ENCODE results near the gene C1orf94.
"Not testable (repeated sequence)": the region's sequence is repeated elsewhere in the genome, so short reads cannot be mapped to it uniquely, and the experiment has no call there.

C1orf94 gene

DNA sequence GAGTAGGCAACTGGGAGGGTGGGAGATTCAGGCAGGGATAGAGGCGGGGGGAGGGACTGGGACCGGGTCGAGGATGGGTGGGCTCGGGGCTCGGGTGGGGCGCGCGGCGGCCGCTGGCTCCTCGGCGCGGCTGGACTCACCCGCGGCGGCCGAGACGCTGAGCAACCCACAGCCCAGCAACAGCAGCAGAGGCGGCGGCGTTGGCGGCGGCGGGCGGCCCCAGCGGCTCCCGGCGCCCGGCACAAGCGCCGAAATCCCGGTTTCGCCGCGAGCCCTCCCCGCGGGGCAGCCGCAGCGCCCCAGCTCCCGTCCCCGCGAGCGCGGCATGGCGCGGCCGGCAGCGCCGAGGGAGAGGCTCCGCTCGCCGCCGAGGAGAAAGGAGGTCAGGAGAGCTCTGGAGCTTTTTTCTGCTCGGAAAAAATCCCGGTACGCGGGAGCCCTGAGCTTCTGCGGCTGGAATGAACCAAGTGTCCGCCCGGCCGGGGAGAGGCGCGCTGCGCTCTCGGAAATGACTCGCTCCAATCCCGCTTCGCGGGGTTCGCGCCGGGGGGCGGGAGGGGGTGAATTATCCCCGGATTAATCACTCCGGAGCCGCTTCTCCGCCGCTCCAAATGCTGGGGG, 11.8 kb upstream of the C1orf94 start, which contains the start of gene CSMD2:
CSMD2 (minus strand) TSS at position 460 of the 621 bp plus-strand sequence; CDS start at position 327, 133 bp downstream.
- DNase-seq, result no peak

DNA sequence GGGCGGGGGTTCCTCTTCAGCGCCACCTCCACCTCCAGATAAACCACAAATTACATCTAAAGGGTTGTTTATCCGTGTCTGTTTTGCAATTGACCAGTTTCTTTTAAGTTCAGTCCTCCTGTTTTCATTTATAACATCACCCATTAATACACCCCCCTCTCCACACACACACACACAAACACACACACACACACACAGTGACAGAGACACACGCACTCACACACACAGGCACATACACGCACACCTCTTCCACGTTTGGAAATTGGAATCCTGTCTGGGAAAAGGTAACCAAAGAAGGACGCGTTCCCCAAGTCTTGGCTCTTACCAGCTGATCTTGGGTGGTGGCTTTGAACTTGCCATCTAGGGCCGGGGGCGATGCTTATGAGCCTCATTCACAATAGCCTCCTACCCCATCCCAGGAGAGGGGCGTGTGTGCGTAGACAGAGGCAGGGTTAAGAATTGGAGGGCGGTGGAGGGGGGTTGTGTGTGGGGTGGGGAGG, 11.2 kb upstream of the C1orf94 start:
- DNase-seq, result no peak

DNA sequence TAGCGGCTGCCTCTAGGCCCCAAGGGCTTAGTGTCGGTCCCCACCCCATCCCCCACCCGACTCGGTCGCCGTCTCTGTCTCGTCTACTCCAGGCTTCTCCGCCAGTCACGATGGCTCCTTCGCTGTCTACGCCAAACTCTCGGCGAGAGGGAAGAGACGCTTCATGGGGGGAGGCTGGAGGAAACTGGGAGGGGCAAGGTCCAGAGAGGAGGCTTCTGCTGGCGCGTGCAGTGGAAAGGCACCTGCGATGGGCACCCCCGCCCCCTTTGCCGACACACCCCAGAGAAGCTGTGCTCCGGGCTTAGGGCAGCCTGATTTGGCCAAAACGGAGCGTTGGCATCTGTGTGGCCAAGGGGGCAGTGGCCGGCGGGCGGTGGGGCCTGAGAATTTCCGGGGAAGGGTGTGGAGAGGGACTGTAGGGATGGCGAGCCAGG, 10.5 kb upstream of the C1orf94 start:
- DNase-seq, result no peak

DNA sequence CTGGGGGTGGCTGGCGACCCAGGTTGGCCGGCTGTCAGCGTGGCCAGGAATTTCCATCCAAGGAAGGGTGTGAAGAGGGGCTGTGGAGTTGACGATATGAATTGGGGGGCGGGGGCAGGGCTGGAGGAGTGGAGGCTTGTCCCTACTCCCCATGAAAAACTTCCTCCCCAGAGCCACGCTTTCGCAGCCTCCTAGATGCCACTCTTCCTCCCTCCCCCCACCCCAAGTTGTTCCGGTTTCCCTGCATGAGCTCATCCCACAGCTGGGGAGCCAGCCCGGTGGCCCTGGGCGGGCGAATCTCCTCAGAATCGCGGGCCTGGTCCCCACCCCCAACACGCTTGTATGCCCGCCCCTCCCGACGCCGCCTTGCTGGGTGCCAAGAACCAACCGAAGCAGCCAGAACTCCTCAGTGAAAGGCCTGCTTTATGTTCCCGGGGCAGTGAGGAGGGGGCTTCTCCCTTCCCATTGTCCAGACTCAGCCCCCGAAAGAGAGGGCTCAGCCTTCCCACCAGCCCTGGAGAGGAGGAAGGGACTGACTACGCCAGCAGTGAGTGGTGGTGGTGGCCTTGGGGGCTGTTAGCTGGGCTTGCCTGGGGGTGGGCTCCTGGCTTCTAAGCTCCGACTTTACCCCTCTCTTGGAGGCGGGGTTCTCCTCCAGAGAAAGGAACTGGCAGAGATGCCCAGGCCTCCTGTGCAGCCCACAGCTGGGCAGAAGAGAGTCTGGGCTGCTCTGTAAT, 9.9 kb upstream of the C1orf94 start:
- DNase-seq, result no peak

DNA sequence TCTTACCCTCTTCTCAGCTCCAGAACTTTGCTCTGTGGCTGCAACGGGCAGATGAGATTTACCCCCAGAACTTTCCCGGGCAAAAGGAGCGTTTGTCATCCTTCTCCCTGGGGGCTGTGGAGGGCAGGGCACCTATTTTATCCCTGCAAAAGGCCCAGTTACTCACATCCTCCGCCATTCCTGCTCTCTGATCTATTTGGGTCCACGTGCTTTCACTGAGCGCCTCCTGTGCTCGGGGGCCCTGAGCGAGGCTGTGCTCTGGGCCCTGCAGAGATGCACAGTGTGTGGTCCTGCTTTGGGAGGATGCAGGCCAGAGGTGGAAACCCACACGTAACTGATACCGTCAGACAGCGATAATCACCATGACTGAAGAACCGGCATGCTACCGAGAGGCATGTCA, 9.3 kb upstream of the C1orf94 start:
- no peak for DNase-seq

DNA sequence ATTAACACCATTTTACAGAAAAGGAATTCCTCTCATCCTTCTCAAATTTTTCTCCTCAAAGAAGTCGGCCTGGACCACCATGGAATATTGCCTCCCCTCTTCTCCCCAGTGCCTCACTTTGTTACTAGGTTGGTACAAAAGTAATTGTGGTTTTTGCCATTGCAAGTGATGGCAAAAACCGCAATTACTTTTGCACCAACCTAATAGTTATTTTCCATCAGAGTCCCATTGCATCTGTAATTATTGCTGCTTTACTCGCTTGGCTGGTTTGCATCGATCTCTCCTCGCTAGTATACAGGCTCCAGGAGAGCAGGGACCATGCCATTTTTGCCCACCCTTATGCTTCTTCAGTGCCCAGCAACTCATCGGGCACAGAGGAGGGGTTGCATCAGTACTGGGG, 963 bp upstream of the C1orf94 start:
- no peak for DNase-seq

DNA sequence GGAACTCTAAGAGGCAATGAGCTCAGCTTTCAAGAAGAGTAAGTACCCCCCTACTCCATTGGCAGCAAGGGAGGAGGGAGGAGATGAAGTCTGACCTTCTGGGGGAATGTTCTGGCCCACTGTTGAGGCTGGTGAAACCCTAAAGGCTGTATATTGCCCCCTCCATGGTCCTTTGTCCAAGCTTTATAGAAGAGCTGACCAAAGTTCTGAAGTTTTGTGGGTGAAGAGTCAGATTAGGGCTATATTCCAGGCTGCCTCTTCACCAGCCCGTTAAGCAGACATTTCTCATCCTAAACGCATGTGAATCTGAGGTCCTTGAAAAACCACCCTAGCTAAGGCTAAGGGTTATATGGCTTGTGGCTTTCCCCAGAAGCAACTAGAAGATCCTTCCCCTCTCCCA, 1.4 kb downstream of the C1orf94 start:
- no peak for DNase-seq

DNA sequence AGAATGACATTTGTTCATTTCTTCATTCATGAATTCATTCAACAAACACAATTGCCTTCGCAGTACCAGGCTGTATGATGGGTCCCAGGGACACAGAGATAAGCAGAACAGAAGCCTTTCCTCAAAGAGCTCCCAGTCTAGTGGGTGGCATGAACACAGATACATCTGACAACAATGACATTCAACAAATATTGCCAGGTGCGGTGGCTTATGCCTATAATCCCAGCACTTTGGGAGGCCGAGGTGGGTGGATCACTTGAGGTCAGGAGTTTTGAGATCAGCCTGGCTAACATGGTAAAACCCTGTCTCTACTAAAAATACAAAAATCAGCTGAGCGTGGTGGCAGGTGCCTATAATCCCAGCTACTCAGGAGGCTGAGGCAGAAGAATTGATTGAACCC, 6.7 kb downstream of the C1orf94 start:
- DNase-seq, result not testable (repeated sequence)

DNA sequence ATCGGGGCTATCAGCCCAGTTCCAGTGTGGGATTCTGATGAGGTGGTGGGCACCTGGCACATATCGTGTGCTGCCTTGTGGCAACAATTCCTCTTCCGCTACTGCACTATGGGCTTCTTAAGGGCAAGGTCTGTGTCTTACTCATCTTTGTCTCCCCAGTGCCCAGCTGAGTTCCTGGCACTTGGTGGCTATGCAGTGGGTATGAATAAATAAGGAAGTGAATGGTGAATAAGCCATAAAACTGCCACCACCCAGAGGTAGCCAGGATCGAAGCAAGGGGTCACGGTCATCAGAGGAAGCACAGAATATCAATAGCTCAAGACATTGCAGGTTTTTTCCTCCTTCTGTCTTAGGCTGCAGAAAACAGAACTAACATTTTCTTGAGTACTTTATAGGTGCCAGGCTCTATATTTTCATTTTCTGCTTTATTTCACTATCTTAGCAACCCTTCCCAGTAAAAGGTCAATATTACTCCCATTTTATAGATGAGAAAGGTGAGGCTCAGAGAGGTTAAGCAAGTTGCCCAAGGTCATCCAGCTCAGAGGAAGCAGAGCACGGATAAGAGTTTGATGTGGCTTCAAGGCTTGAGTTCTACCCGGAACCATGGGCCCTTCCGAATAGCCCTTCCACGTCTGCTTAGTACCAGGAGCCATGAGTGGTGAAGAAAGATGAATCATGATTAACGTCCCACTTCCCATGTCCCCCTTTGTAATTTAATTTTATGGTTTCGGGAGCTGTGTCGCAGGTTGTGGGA, 10.2 kb downstream of the C1orf94 start:
- DNase-seq, result no peak

DNA sequence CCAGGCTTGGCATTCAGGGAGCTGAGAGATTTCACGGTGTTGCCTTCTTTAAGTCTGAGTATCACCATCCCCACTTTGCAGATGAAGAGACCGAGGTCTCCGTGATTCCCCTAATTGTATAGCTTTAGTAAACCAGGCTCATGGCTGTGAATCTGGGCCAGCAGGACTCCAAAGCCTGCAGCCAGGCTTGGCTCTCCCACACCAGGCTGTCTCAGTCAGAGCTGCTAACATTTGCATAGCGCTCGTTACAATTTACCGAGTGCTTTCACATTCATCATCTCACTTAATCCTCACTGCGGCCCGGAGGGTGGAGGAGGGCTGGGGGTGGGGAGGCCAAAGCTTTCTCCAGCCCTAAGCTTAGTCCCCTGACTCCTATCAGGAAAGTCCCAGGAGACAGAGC, 11.7 kb downstream of the C1orf94 start:
- DNase-seq, result no peak

DNA sequence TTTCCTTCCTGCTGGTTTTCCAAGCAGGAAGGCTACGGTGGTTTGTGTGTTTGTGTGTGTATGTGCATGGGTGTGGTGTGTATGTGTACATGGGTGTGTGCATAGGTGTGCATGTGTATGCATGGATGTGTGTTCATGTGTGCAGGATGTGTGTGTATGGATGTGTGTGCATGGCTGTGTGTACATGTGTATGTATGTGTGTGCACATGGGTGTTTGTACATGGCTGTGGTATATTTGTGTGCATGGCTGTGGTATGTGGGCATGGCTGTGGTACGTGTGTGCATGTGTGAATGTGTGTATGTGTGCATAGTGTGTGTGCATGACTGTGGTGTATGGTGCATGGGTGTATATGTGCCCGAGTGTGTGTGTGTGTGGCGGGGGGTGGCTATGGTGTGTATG, 12.3 kb downstream of the C1orf94 start:
- no peak for DNase-seq

DNA sequence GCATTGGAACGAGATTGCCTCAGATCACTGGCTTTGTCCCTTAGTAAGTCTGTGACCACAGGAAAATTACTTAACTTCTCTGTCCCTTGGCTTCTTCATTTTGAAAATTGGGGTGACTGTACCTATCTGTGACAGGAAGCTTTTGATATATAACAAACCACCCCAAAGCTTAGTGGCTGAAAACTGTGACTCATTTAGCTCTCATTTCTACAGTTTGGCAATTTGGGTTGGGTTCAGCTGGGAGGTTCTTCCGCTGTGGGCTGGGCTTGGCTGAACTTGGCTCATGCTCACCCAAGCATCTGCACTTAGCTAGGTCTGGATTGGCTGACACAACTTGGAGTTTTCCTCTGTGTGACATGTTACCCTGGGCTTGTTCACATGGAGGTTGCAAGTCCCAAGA, 14.0 kb downstream of the C1orf94 start:
- no peak for DNase-seq

DNA sequence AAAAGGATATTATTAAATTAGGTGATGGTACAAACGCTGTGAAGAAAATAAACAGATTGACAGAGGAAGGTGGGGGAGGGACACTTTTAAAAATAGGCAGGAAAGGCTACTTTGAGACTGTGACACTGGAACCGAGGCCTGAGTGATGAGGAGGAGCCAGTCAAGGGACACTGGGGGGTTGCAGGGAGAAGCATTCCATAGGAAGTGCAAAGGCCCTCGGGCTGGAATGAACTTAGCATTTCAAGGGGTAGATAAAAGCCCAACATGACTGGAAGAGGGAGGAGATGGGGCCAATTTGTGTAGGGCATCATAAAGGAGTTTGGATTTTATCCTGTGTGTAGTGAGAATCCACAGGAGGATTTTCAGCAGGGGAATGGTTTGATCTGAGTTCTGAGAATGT, 15.9 kb downstream of the C1orf94 start:
- no peak for DNase-seq

DNA sequence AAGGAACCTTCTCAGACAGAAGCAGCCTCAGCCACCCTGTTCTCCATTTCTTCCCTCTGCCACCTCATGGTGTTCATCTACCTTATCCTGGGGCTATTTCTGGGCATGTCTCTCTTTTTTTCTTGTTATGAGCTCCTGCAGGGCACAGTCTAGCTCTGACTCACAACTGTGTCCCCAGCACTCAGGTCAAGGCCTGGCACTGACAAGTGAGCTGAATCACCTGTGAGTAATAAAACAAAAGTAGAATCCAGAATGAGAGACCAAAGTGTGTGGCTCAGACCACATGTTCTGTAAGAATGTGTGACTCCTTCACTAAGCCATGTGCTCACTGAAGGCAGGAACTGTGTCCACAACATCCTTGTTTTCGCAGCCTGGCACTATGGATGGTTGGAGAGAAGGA, 23.2 kb downstream of the C1orf94 start:
- no peak for DNase-seq

DNA sequence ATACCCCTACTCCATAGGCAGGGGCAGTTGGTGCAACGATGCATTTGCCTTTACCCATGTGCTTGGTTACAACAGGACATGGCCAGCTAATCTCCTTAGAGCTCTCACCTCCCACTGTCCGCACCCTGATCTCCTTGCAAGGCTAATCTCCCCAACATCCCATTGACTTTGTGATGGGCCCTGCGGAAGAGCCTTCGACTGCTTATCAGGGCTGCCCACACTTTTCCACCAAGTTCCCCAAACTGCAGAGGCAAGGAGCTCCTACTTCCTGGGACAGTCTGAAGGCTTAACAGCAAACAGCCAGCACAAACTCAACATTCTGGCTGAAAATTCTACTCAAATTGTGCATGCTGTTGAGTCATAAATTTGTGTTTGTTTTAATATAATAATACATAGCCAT, 36.0 kb downstream of the C1orf94 start:
- no peak for DNase-seq

DNA sequence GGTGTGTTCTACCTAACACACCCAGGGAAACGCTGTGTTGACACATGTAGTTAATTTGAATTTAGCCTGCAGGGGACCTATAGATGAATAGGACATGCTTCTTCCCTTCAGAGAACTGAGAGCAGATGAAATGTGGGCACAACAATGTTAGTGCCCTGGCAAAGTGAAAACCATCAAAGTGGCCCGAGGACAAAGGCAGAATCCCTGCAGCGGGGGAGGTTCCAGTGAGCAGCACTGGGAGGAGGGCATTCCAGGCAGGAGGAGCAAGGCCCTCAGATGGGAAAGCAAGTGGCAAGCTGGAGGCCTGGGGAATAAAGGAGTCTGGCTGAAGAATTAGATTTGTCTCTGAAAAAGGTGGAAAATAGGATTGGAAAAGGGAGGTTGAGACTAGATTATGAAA, 37.2 kb downstream of the C1orf94 start:
- no peak for DNase-seq

DNA sequence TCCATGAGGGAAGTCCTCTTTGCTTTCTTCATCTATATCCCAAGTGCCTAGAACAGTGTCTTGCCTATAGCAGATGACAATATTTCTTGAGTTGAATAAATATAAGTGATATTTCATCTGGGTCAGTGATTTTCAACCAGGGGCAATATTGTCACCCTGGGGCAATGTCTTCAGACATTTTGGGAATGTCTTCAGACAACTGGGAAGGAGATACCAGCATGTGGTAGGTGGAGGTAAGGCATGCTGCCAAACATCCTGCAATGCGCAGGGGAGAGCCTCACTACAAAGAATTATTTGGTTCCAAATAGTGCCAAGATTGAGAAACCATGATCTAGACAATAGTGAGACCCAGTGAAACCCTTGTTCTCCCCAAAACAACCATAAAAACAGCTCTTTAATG, 54.7 kb downstream of the C1orf94 start:
- DNase-seq, result no peak

DNA sequence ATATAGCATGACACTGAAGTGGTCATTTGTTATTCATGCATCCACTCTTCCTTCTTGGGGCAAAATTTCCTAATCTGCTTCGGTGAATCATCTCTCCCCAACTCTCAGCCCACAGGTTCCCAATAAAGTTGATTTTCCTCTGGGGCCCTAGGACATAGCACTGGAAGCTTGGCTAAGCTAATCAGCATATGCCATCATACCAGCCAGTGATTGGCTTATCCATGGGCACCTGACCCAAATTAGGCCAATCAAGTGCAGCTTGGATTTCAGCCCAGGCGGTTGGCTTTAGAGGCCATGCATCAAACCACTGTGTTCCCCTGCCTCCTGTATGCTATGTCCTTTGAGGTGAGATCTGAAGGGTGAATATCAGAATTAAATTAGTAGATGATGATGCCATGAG, 58.9 kb downstream of the C1orf94 start:
- DNase-seq, result no peak

DNA sequence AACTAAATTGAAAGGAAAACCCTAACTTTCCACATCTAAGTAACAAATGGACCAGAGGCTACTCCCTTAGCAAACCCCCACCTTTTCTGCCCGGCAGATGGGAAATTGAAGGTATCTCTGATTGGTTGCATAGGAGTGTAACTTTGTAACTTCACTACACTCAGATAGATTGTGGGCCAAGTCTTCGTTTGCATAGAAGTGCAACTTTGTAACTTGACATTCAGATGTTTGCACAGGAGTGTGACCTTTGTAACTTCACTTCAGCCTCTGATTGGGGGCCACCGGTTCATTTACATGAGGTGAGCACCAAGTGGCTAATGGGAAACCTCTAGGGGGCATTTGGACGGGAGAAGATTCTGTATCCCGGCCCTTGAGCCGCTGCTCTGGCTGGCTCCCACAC, 59.4 kb downstream of the C1orf94 start:
- DNase-seq, result no peak

DNA sequence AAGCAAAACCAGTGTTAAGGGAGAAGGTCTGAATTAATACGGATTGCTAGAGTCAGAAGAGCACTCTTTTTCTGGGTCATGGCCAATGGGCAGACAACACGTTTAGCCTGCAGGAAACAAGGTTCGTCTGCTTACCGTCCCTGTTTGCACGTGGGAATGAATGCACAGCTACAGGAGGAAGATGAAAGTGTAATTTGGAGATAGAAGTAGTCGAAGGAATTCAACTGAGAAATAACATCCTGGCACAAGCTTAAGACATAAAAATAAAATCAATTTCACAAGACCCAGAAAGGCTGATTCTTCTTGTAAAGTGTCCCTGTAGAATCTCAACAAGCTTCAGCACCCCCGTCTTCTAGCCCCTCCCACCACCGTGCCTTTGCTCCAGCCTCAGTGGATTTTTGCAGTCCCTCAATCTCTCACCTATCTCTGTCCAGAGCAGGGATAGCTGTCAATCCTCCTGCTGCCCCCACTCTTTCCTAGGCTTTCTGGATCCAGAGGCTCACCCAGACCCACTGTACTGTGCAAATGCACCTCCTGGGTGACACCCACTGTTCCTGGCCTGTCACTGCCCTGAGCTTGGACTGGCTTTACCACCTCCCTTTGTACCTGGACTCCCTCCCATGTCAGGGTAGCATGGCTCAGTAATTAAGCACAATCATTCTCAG, 60.6 kb downstream of the C1orf94 start:
- no peak for DNase-seq

DNA sequence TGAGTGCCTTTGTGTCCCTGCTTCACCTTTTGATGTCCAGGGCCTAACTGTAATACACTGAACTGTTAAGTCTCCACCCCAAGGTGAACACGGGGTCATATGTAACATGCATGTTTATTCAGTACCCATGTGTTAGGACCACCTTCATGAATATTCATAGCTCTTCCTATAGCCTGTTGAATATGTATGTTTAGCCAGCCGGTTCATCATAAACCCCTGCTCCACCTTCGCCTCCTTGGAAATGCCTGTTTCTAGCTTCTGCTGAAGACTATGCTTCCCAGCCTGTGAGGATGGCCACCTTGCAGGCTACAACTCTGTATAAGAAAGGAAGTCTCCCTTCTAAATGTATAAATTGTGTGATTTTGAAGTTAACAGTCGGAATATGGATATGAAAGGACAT, 69.3 kb downstream of the C1orf94 start:
- no peak for DNase-seq

DNA sequence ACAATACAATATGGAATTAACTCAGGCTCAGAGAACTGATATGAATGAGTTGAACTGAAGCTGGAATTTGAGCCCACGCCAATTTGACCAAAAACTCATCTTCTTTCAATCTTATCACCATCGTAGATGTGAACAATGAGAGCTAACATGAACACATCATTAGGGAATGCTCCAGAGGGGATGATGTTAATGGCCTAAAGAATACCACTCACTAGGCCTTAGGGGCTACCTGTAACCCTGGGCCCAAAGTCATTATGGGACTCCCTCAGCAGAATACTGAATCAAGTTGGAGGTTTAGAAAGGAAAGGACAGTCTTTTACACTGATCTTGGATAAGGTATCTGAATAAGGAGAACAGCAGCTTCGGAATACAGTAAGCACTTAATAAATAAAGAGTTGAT, 73.6 kb downstream of the C1orf94 start:
- no peak for DNase-seq
